ENCODE measurements around the gene PIGX. TPM values are rescaled to one million over a fixed set of nuclear protein-coding genes. Genes with fewer than 3 reads are reported as not detected.

Gene PIGX
- total RNA-seq (ENCODE audit: low replicate concordance) = 35.5 and 61.4 TPM in 2 replicates

DNA sequence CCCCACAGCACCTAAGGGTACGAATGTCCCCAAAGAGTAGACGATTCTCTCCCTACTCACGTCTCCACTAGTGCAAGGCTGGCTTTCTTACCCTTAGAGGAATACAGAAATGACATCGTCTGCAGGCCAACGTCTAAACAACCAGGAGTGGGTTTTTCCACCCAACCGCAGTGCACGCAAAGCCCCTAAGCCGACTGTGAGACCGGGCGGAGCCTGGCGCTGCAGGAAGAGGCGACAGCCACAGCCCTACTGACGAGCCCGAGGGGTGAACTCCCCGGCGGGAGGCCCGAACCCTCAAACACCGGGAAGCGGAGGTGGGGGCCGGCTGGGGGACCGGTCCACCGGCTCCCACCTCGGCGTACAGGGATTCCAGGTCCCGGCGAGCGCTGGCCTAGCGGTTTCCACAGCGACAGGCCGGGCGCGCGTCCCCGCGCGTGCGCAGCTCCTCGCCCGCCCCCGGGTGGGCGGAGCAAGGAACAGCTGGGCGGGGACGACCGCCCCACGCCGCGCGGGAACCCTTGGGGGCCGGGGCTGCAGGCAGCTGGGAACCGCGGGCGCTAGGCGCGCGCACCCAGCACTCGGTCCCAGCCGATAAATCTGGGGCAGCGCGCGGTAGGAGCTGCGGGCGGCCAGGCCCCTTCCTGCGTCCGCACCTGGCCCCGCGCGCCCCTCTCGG lies at the start of gene PIGX, which contains the start of gene CEP19:
Gene PIGX (plus strand): TSS at position 540 of the 676 bp plus-strand sequence.
Gene CEP19 (minus strand): TSS at position 413 of the 676 bp plus-strand sequence. CDS start 3,593 bp downstream, outside the sequence.
- Histone ChIP-seq H3K27ac (no peak within 1 kb of the TSS), H3K36me3 (no peaks in the 10 kb centered on the region), H3K79me2 (ENCODE audit: low read depth) (peaks cover 8% of the 10 kb centered on the region), H3K9ac (peak within 1 kb of the TSS; percentile 40), H3F3A (ENCODE audit: low read depth) (peaks cover 17% of the 10 kb centered on the region), H2AFZ (replicated peaks) (peak within 1 kb of the TSS; percentile 94), H3K4me2 (peak within 1 kb of the TSS; percentile 84), H3K4me1 (peaks cover 2% of the 10 kb centered on the region), H3K9me3 (ENCODE audit: low read depth) (no peaks in the 10 kb centered on the region), H3K27me3 (peaks cover 9% of the 10 kb centered on the region), H3K4me3 (peak within 1 kb of the TSS; percentile 75), H4K20me1 (ENCODE audit: low read depth) (no peaks in the 10 kb centered on the region)
- Mint-ChIP-seq H3K27me3 (ENCODE audit: insufficient read depth, low read depth) (peaks cover 6% of the 10 kb centered on the region), H3K9me3 (no peaks in the 10 kb centered on the region), H3K4me3 (peak within 1 kb of the TSS; percentile 98), H3K27ac (peak within 1 kb of the TSS; percentile 34), H3K4me1 (peaks cover 22% of the 10 kb centered on the region), H3K36me3 (peaks cover 8% of the 10 kb centered on the region)
- DNase-seq (ENCODE audit: low spot score) = peak; percentile 89
- TF ChIP-seq EZH2 (IDR thresholded peaks at IDR 0.05) (no peak), CTCF (IDR thresholded peaks at IDR 0.05) (no peak), EZH2phosphoT487 (IDR thresholded peaks at IDR 0.05) (no peak)

- peaks cover 30% of the 10 kb centered on the region for H3K4me1 ChIP-seq
- H3K4me1 Mint-ChIP-seq = peaks cover 32% of the 10 kb centered on the region
- H3K9me3 ChIP-seq (ENCODE audit: low read depth) = no peaks in the 10 kb centered on the region
- no peaks in the 10 kb centered on the region for H3K36me3 Mint-ChIP-seq
- H3F3A ChIP-seq (ENCODE audit: low read depth) = peaks cover 27% of the 10 kb centered on the region
- peaks cover under 1% of the 10 kb centered on the region for H3K27me3 Mint-ChIP-seq (ENCODE audit: insufficient read depth, low read depth)
- H3K9me3 Mint-ChIP-seq = no peaks in the 10 kb centered on the region
- no peak overlapping the region for H3K9ac ChIP-seq
- H2AFZ ChIP-seq (replicated peaks) = no peak overlapping the region
- H3K27me3 ChIP-seq = no peaks in the 10 kb centered on the region
- H3K27ac Mint-ChIP-seq = peak overlapping the region; percentile 72
- TF ChIP-seq EZH2 (IDR thresholded peaks at IDR 0.05) (no peak), CTCF (IDR thresholded peaks at IDR 0.05) (no peak)
- H3K27ac ChIP-seq = no peak overlapping the region
- DNase-seq (ENCODE audit: low spot score) = no peak
- H3K4me3 Mint-ChIP-seq = no peak overlapping the region
- no peaks in the 10 kb centered on the region for H3K36me3 ChIP-seq
- H3K79me2 ChIP-seq (ENCODE audit: low read depth) = no peaks in the 10 kb centered on the region
- no peak overlapping the region for H3K4me2 ChIP-seq
- H4K20me1 ChIP-seq (ENCODE audit: low read depth) = no peaks in the 10 kb centered on the region
- no peak overlapping the region for H3K4me3 ChIP-seq
Measured at GRCh38 chr3:196662711-196663571, 49.2 kb upstream of the PIGX start.

GRCh38 chr3:196666001-196666867 lies 45.9 kb upstream of the PIGX start:
- H3K4me2 ChIP-seq = peak overlapping the region; percentile 63
- Mint-ChIP-seq H3K36me3 (no peaks in the 10 kb centered on the region), H3K4me3 (peak overlapping the region; percentile 37), H3K27ac (peak overlapping the region; percentile 97), H3K4me1 (peaks cover 39% of the 10 kb centered on the region), H3K27me3 (ENCODE audit: insufficient read depth, low read depth) (peaks cover 4% of the 10 kb centered on the region), H3K9me3 (no peaks in the 10 kb centered on the region)
- peak overlapping the region; percentile 97 for H3K27ac ChIP-seq
- no peaks in the 10 kb centered on the region for H3K27me3 ChIP-seq
- peak; percentile 95 for DNase-seq (ENCODE audit: low spot score)
- H3K4me3 ChIP-seq = no peak overlapping the region
- H3F3A ChIP-seq (ENCODE audit: low read depth) = peaks cover 30% of the 10 kb centered on the region
- no peaks in the 10 kb centered on the region for H3K9me3 ChIP-seq (ENCODE audit: low read depth)
- peaks cover 37% of the 10 kb centered on the region for H3K4me1 ChIP-seq
- H3K9ac ChIP-seq = no peak overlapping the region
- no peaks in the 10 kb centered on the region for H3K36me3 ChIP-seq
- H2AFZ ChIP-seq (replicated peaks) = no peak overlapping the region
- H3K79me2 ChIP-seq (ENCODE audit: low read depth) = no peaks in the 10 kb centered on the region
- no peaks in the 10 kb centered on the region for H4K20me1 ChIP-seq (ENCODE audit: low read depth)
- TF ChIP-seq EZH2phosphoT487 (IDR thresholded peaks at IDR 0.05) = no peak
